HG02885 (cell line): ENCODE data around the gene THG1L.
A peak's percentile ranks its signal among the peaks of the same experiment; 100 is the strongest.
"Not testable (repeated sequence)": the region's sequence is repeated elsewhere in the genome, so short reads cannot be mapped to it uniquely, and the experiment has no call there.

Experiments used
- ATAC-seq: cut with Tn5 transposase; IDR thresholded peaks from one replicate; pipeline ENCODE4 v1.9.1; 2021; ENCODE audit warnings: mild to moderate bottlenecking; ENCODE audit not compliant: unreplicated experiment, poor library complexity

The THG1L gene

DNA sequence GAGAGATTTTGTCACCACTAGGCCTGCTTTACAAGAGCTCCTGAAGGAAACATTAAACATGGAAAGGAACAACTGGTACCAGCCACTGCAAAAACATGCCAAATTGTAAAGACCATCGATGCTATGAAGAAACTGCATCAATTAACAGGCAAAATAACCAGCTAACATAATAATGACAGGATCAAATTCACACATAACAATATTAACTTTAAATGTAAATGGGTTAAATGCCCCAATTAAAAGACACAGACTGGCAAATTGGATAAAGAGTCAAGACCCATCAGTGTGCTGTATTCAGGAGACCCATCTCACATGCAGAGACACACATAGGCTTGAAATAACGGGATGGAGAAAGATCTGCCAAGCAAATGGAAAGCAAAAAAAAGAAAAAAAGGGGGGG is 8.3 kb upstream of the THG1L start:
- ATAC-seq, result not testable (repeated sequence)

DNA sequence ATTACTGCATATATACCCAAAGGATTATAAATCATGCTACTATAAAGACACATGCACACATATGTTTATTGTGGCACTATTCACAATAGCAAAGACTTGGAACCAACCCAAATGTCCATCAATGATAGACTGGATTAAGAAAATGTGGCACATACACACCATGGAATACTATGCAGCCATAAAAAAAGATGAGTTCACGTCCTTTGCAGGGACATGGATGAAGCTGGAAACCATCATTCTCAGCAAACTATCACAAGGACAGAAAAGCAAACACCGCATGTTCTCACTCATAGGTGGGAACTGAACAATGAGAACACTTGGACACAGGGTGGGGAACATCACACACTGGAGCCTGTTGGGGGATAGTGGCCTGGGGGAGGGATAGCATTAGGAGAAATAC is 4.6 kb upstream of the THG1L start:
- not testable (repeated sequence) for ATAC-seq

DNA sequence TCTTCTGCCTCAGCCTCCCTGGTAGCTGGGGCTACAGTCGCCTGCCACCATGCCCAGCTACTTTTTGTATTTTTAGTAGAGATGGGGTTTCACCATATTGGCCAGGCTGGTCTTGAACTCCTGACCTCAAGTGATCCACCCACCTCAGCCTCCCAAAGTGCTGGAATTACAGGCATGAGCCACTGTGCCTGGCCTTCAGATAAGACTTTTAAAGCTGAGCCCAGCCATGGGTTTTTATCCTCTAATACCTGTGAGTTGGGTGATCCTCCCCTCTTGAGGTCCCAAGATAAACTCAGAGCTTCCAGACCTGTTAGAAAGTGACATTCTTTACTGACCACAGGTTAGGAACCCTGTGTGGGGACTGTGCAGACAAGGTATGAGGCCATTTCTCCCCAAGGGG is 3.4 kb upstream of the THG1L start:
- ATAC-seq, result not testable (repeated sequence)

DNA sequence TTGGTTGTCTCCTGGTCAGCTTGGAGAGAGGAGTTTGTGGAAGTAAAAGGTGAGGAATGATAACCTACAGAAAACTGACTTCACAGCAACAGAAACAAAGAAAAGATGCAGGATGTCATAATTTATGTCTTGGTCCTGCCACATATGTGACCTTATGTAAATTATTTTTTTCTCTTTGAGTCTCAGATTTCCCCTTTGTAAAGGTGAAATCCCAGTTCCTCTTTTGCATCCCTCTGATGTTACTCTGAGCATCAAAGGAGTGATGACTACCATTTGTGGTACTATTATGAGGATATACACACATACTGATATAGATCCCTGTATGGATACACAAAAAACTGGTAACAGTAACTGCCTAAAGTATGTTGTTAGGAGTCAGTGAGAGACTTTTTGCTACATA is 1.4 kb upstream of the THG1L start:
- peak; percentile 47 for ATAC-seq

DNA sequence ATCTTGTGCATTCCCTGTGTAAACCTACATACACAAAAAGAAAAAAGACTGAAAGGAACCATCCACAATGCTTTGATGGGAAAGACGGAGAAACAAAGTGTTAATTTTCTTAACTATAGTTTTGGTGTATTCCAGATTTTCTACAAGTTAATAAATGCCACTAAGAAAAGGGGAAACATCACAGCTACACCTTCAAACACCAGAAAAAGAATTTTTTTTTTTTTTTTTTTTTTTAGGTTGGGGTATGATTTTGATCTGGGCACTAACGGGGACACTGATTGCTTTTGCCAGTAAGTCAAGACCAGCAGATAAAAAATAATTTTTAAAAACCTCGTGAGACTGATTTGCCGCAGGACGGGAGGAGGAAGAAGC is 334 bp upstream of the THG1L start:
- ATAC-seq, result no peak

DNA sequence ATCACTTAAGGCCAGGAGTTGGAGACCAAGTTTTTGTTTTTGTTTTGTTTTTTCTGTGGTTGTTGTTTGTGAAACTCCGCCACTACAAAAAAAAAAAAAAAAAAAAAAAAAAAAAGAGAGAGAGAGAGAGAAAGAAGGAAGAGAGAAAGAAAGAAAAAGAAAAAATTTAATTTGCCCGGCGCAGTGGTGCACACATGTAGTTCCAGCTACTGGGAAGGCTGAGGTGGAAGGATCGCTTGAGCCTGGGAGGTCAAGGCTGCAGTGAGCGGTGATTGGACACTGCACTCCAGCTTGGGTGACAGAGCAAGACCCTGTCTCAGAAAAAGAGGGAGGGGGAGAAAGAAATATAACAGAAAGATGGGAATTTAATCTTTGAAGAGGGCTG is 902 bp downstream of the THG1L start:
- ATAC-seq, result no peak

DNA sequence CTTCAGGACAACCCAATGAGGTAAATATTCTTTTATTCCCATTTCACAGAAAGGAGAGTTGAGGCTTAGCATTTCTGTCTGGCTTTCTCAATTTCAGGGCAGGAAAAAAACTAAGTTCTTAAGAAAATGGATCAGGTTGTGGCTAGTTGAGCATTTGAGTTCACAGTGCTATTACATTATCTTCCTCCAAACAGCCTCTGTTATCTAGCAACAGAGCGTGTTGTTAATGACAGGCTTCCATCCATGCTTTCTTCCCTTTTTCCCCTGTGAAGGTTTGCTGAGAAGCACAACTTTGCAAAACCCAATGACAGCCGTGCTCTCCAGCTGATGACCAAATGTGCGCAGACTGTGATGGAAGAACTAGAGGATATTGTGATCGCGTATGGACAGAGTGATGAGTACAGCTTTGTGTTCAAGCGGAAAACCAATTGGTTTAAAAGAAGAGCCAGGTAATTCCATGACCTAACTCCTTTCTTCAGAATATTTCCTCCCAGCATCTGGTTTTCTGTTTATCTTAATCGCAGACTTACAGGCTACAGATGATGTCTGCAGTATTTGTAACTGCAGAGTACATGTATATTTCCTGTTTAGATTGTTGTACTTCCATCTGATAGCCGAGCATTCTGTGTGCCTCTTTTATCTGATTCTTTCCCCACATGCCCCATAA is 1.5 kb downstream of the THG1L start:
- no peak for ATAC-seq

DNA sequence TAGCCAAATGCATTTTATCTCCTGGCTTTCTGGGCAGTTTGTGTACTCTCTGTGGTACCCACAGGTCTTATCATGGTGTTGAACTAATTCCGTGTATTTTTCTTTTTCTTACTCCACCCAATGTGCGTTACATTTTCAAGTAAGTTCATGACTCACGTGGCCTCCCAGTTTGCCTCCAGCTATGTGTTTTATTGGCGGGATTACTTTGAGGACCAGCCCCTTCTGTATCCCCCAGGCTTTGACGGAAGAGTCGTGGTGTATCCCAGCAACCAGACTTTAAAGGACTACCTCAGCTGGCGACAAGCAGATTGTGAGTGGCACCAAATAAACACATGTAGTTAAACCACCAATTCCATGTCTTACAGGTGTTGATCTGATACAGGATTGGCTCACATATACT is 3.2 kb downstream of the THG1L start:
- no peak for ATAC-seq

DNA sequence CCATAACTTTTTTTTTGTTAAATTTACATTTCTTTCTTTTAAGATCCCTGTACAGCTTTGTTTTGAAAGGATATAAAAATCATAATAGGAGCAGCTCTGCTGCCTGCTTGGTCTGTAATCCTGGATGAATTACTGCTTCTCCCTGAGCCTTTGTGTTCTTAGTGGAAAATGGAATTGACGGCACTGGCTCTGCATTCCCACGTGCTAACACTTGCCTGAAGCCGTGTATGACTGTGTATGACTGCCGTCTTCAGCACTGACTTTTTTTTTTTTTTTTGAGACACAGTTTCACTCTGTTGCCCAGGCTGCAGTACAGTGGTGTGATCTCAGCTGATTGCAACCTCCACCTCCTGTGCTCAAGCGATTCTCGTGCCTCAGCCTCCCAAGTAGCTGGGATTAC is 4.8 kb downstream of the THG1L start:
- no peak for ATAC-seq

DNA sequence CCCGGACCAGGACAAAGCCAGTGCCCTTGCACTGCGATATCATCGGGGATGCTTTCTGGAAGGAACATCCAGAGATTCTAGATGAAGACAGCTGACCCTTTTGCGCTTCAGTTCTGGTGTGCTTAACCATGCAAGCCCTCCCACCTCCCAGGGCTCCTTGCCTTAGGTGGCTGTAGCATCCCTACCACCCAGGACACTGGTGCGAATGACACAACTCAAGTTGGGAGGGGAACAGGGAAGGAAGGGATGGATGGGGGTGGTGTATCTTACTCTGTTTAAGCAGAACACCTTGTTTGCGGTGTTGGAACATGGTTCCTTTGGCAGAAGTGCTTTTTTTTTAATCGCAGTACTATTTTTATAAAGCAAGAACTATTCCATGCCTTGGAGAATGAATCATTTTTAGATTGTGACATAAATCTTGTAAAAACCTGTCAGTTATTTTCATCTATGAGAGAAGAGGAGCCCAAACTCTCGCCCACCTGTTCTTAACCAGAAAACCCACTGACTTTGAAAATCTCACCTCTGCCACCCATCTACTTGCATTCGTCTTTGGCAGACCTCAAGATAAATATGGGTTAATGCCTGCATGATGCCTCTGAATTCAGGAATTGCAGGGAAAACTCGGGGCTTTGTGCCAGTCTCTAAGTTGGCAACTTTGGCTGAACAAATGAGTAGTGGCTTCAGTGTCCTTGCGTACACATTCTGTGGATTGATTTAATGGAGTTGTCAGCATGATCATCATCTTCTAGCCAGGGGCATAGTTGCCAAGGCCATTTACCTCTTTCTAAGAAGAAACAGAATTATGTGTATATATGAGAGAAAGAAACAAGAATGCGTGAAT is 8.4 kb downstream of the THG1L start:
- no peak for ATAC-seq

DNA sequence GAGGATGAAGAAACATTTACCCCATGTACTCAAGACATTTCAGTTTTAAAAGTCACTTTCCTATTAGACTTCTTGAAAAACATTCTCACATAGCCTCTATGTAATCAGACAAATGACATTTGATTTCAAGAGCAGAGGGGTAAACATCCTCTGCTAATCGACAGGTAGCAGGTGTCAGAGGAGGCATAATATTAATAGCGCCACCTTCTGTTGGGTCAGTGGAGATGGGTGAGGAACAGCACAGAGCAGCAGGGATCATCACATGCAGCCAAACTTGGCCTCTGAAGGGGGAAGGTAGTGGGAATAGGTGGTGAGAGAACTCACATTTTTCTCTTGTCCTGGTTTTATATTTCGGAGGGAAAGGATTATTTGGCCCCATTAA is 9.0 kb downstream of the THG1L start:
- no peak for ATAC-seq

DNA sequence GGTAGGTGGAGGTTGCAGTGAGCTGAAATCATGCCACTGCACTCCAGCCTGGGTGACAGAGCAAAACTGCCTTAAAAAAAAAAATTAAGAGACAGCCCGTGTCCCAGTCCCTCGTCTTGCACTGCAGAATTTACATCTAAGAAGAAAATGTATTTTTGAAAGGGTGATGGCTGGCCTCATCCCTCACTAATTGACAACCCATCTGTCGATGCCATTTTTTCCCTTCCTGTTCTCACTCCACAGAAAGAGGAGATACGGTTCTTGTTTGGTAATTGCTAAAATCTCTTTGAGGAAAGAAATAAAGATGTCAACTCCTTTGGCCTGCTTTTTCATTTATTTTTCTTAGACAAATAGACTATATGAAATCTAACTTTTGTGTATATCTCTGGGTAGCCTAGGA is 9.9 kb downstream of the THG1L start:
- no peak for ATAC-seq

DNA sequence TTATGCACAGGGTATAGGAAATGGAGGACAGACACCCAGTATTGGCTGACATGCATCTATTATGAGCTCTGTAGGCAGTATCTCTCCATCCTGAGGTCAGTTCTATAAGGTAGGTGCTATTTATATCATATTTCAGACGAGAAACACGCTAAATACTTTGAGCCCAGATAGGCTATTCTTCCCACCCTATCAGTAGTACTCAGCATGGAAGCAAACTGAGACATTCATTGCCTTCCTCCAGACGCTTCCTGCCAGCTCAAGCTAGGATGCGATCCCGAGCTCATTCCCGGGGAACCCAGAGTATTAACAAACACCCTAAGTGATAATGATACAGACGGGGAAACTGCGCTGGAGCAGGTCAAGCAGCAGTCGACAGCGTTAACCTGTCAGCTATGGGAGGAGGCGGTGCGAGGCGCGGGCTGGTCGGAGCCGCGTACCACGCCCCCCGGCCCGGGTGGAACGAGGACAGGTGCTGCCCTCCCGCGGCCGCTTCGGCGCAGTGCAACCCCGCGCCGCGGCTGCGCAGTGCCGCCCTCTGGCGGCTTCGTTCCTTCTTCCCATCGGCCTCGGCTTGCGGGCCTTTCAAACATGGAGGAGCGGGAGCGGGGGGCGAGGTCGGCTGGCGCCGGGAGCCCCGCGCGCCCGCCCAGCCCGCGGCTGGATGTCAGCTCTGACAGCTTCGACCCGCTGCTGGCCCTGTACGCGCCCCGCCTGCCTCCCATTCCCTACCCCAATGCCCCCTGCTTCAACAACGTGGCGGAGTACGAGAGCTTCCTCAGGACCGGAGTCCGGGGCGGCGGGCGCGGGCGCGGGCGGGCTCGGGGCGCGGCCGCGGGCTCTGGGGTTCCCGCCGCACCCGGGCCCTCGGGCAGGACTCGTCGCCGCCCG is 12.2 kb downstream of the THG1L start, which contains the start of gene LSM11:
Gene LSM11 (plus strand): TSS at position 550 of the 888 bp plus-strand sequence. CDS start 39 bp downstream, at position 589.
- ATAC-seq, result peak; percentile 93

DNA sequence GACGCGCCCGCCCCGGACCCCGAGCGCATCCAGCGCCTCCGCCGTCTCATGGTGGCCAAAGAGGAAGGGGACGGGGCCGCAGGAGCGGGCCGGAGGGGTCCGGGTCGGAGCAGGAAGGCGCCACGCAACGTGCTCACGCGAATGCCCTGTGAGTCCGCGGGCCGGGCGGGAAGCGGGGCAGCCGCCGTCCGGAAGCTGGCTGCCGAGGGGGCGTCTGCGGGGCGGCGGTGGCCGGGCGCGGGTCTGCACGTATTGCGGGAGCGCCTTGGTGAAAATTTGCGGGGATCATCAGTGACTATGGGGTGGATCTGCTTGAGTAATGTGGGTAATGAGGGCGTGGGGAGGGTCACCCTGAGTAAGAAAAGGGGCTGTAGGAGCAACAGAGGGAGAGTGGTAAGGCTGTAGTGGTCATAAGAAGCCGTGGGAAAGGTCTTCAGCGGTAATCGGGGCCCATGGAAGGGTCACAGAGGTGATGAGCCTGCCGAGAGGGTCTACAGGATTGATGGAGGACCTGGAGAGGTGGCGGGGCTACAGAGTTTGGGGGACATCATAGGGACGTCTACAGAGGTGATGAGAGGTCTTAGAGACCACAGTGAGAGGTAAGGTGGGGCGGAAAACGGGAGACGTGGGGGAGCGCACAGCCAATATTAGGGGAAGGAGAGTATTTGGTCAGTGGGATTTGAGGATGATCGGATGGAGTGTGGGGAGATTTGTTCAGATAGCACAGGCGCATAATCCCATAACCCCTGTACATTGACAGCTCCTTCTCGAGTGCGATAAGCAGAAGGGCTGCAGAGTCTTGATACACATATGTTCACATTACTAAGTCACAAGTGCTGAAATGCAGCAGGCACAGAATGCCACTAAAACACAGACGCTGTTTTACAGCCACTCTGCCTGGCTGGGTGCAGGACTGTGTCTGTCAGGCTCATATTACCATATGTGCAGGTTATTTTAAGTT is 13.1 kb downstream of the THG1L start:
- ATAC-seq, result peak; percentile 30

DNA sequence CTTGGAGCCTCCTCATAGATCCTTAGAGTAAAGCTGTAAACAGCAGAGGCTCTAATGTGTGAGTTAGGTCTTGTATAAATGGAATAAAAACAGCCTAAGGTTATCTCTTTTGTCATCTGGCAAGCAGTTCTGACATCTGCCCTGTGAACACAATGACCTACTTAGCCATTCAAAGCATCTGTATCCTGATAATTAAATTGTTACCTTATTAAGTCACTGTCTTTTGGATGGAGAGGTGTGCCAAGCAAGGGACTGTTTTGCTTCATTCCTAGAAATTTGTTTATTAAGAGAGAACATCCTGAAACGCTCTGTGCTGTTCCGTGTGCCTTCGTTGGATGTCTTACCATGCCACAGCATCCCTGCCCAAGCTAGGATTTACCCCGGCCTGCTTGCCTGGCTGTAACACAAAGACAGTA is 13.8 kb downstream of the THG1L start:
- no peak for ATAC-seq

DNA sequence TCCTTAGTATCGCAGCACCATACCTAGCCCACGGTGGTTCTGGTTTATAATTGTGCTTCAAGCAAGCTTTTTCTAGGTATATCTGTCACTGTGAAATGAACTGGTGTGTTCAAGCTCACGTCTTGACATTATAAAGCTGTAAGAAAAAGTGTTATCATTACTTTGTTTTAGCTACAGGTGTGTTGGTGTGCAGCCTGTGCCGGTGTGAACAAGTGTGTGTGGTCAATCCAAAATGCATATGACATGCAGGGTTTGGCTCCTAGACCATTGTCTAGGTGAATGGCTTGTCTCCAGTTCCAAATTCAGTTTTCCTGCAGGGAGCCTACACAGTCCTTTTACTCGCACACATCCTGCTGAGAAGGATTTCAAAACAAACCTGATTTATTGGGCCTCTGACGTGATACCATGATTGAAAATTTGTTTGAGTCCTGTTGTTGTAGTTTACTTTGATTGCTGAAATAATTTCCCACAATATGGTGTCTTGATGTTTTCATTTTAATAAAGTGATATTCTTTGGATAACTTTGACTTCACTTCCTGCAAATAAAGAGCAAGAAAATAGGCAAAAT is 16.0 kb downstream of the THG1L start:
- ATAC-seq, result no peak

DNA sequence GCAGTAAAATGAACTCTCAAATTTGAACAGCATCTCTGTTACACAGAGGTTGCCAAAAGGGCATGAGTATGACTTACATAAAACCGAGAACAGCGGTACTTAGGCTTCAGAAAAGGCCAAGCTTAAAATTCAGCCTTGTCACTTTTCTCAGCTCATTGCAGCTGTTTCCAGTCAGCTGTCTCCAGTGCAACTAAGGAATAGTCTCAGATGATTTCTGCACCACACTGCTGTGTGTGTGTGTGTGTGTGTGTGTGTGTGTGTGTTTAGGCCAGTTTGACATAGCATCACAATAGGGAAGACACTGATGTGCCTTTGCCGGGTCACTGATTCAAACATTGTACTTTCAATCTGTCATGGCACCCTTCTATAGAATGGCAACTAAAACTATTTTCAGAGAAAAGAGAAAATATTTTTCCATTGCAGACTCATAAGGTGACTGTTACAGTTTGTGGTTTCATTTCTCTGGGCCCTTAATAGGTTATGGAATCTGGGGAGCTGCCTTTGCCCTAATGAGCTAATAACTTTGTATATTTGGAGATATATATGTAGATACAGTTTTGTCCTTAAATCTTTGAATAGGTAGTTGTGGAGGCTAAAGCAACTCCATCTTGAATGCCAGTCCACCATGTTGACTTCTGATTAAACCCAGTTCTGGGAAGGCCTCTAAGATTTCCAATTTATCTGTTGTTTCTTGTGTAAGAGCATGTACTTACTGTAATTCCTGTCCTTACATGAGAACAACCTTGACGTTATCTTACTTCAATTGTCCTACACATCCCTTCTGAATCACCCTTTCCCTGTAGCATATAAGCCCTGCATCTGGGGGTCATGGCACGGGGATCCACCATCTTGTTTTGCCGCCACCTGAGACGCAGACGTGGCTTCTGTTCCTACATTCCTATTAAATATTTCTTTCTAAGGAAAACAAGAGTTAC is 16.8 kb downstream of the THG1L start:
- ATAC-seq, result no peak

DNA sequence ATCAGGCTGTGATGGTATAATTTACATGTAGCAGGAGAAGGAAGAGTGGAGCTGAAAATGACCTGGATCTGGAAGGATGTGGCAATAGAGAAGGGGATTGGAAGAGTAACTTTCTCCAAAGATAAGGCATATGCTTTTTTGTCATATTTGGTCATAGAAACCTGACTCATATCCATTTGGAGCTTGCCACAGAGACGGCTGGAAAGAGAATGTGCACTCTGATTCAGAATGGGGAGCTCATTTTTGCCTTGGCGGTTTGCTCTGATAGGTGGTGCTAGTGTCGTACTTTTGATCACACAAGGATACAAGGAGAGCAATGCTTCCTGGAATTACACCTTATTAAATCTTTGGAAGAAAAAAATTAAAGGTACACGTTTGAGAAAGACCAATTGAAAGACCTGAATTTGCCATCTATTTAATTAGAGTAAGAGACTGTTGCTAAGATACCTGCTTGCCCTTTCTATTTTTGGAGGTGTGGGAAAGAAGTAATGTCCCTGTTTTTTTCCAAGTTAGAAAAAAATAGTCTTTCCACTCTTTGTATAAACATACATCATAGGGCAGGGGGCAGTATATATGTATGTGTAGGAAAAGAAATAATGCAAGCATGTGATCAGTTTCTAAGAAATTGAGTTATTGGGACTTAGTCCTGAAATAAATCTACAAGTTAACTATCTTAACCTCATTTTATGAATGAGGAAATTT is 17.7 kb downstream of the THG1L start:
- no peak for ATAC-seq
